GM10847 (cell line): Measurements from ENCODE around the gene OXT.

Experiments used
- POLR2A ChIP-seq: IDR thresholded peaks from 2 replicates; pipeline ENCODE4 v1.6.1; 2011; ENCODE audit not compliant: insufficient read length; ENCODE audit errors: extremely low read depth

Gene OXT

DNA sequence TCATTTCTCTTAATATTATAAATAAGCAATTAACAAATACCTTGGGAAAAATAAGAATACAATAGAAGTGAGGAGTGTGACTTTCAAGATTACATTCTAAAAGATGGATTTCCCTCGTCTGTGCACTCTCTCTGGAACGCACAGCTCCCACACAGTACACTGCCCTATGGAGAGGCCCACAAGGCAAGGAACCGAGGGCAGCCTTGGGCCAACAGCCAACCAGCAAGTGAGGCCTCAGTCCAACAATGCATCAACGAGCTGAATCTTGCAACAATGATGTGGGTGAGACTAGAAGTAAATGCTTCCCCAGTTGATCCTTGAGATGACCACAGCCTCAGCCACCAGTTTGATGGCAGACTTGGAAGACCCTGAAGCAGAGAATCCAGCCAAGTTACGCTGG lies 47.6 kb downstream of the OXT start:
- no peak for TF ChIP-seq POLR2A

DNA sequence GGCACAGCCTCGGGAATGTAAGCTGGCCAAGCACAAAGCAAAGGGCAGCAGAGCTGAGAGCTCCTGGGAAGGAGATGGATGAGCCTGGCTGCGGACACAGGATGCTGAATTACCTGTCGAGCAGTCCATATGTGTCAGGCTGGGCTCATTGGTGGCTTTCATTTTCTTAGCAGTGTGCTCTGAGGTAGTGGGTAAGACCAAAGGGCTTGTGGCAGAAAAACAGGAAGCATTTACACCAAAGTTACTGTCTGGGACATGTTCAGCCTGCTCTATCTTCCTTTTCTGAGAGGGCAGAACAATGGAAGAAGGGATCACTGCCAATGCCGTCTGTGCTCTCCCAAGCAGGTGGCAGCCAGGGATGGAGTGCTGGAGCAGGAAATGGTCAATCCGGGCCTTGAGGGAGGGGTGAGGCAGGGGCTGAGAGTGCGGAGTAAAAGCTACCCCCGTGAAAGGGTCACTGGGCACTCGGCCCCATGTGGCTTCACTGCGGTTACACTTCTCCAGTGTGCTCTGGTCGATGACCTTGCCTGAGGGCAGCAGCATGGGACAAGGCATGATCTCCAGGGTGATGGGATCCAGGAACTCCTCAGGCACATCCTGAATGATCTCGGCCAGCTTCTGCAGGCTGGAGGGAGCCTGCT lies 50.0 kb downstream of the OXT start:
- no peak for TF ChIP-seq POLR2A
